ENCODE data around the gene OR7D2. TPM values are rescaled to one million over a fixed set of nuclear protein-coding genes. Genes with fewer than 3 reads are reported as not detected.

Gene OR7D2
- polyA plus RNA-seq, 1 donor from 2014 or later, result 0.09 TPM

- H3K9me3 ChIP-seq (ENCODE audit: low read length), result no peaks in the 10 kb centered on the region
- H3K4me2 ChIP-seq (ENCODE audit: low read length), result peak overlapping the region; percentile 74
- TF ChIP-seq MXI1 (conservative IDR thresholded peaks at IDR 0.05; ENCODE audit: poor library complexity, severe bottlenecking) (no peak), REST (IDR thresholded peaks at IDR 0.05; ENCODE audit: borderline replicate concordance) (no peak), CTCF (IDR thresholded peaks at IDR 0.05; ENCODE audit: poor library complexity, severe bottlenecking) (no peak), SMC3 (conservative IDR thresholded peaks at IDR 0.05; ENCODE audit: poor library complexity) (no peak)
- H3K36me3 ChIP-seq (ENCODE audit: insufficient read depth, low read length), result no peaks in the 10 kb centered on the region
- H3F3A ChIP-seq (ENCODE audit: insufficient read depth, low read length, poor library complexity, severe bottlenecking), result no peaks in the 10 kb centered on the region
- peak overlapping the region; percentile 48 for H3K27ac ChIP-seq (ENCODE audit: low read length)
- peaks cover 45% of the 10 kb centered on the region for H3K79me2 ChIP-seq (replicated peaks; ENCODE audit: insufficient read depth, low read length)
- no peaks in the 10 kb centered on the region for H3K9me2 ChIP-seq (ENCODE audit: insufficient read depth, low read length)
- peak overlapping the region; percentile 88 for H3K9ac ChIP-seq (ENCODE audit: low read length)
- no peaks in the 10 kb centered on the region for H4K20me1 ChIP-seq (ENCODE audit: insufficient read depth)
- H3K4me3 ChIP-seq (ENCODE audit: low read length), result peak overlapping the region; percentile 76
- H2AFZ ChIP-seq (ENCODE audit: low read depth, low read length), result peak overlapping the region; percentile 99
- H3K27me3 ChIP-seq (ENCODE audit: insufficient read depth, low read depth, low read length), result no peaks in the 10 kb centered on the region
Observed at GRCh38 chr19:9139609-9140158, 39.1 kb upstream of the OR7D2 start.

- TF ChIP-seq TAF1 (IDR thresholded peaks at IDR 0.05; ENCODE audit: low read depth) (peak; percentile 90), RAD21 (conservative IDR thresholded peaks at IDR 0.05) (peak; percentile 17), MXI1 (conservative IDR thresholded peaks at IDR 0.05; ENCODE audit: poor library complexity, severe bottlenecking) (peak; percentile 91), EZH2 (IDR thresholded peaks at IDR 0.05; ENCODE audit: borderline replicate concordance, insufficient read depth, low read length, poor library complexity, severe bottlenecking) (no peak), POLR2AphosphoS5 (IDR thresholded peaks at IDR 0.05) (peak; percentile 94), EP300 (conservative IDR thresholded peaks at IDR 0.05; ENCODE audit: poor library complexity, severe bottlenecking) (peak; percentile 25), REST (IDR thresholded peaks at IDR 0.05; ENCODE audit: borderline replicate concordance) (no peak), SMC3 (conservative IDR thresholded peaks at IDR 0.05; ENCODE audit: poor library complexity) (no peak), CTCF (IDR thresholded peaks at IDR 0.05; ENCODE audit: poor library complexity, severe bottlenecking) (peak; percentile 10)
- Histone ChIP-seq H3F3A (ENCODE audit: insufficient read depth, low read length, poor library complexity, severe bottlenecking) (no peaks in the 10 kb centered on the region), H2AFZ (ENCODE audit: low read depth, low read length) (peak within 1 kb of the TSS; percentile 99), H3K27ac (ENCODE audit: low read length) (peak within 1 kb of the TSS; percentile 75), H3K79me2 (replicated peaks; ENCODE audit: insufficient read depth, low read length) (peaks cover 51% of the 10 kb centered on the region), H3K4me3 (ENCODE audit: low read length) (peak within 1 kb of the TSS; percentile 76), H3K9ac (ENCODE audit: low read length) (peak within 1 kb of the TSS; percentile 88), H3K27me3 (ENCODE audit: insufficient read depth, low read depth, low read length) (no peaks in the 10 kb centered on the region), H3K4me2 (ENCODE audit: low read length) (peak within 1 kb of the TSS; percentile 90), H4K20me1 (ENCODE audit: insufficient read depth) (no peaks in the 10 kb centered on the region), H3K9me3 (ENCODE audit: low read length) (no peaks in the 10 kb centered on the region), H3K9me2 (ENCODE audit: insufficient read depth, low read length) (no peaks in the 10 kb centered on the region), H3K36me3 (ENCODE audit: insufficient read depth, low read length) (no peaks in the 10 kb centered on the region)
Observed at GRCh38 chr19:9140159-9140874, 38.5 kb upstream of the OR7D2 start, which contains the start of gene ZNF317. Gene ZNF317, plus strand, starts transcription at chr19:9140397. Its CDS starts 15,620 bp downstream, at chr19:9156017.

Data from neural cell (in vitro differentiated cells).